ENCODE results near the gene LBR. TPM values are rescaled to one million over a fixed set of nuclear protein-coding genes. Genes with fewer than 3 reads are reported as not detected.

The LBR gene
- total and polyA plus RNA-seq, 2 experiments from 2014 or later = 50.6 to 91.3 TPM

- H2AFZ ChIP-seq = no peak overlapping the region
- TF ChIP-seq, protein P1, sequence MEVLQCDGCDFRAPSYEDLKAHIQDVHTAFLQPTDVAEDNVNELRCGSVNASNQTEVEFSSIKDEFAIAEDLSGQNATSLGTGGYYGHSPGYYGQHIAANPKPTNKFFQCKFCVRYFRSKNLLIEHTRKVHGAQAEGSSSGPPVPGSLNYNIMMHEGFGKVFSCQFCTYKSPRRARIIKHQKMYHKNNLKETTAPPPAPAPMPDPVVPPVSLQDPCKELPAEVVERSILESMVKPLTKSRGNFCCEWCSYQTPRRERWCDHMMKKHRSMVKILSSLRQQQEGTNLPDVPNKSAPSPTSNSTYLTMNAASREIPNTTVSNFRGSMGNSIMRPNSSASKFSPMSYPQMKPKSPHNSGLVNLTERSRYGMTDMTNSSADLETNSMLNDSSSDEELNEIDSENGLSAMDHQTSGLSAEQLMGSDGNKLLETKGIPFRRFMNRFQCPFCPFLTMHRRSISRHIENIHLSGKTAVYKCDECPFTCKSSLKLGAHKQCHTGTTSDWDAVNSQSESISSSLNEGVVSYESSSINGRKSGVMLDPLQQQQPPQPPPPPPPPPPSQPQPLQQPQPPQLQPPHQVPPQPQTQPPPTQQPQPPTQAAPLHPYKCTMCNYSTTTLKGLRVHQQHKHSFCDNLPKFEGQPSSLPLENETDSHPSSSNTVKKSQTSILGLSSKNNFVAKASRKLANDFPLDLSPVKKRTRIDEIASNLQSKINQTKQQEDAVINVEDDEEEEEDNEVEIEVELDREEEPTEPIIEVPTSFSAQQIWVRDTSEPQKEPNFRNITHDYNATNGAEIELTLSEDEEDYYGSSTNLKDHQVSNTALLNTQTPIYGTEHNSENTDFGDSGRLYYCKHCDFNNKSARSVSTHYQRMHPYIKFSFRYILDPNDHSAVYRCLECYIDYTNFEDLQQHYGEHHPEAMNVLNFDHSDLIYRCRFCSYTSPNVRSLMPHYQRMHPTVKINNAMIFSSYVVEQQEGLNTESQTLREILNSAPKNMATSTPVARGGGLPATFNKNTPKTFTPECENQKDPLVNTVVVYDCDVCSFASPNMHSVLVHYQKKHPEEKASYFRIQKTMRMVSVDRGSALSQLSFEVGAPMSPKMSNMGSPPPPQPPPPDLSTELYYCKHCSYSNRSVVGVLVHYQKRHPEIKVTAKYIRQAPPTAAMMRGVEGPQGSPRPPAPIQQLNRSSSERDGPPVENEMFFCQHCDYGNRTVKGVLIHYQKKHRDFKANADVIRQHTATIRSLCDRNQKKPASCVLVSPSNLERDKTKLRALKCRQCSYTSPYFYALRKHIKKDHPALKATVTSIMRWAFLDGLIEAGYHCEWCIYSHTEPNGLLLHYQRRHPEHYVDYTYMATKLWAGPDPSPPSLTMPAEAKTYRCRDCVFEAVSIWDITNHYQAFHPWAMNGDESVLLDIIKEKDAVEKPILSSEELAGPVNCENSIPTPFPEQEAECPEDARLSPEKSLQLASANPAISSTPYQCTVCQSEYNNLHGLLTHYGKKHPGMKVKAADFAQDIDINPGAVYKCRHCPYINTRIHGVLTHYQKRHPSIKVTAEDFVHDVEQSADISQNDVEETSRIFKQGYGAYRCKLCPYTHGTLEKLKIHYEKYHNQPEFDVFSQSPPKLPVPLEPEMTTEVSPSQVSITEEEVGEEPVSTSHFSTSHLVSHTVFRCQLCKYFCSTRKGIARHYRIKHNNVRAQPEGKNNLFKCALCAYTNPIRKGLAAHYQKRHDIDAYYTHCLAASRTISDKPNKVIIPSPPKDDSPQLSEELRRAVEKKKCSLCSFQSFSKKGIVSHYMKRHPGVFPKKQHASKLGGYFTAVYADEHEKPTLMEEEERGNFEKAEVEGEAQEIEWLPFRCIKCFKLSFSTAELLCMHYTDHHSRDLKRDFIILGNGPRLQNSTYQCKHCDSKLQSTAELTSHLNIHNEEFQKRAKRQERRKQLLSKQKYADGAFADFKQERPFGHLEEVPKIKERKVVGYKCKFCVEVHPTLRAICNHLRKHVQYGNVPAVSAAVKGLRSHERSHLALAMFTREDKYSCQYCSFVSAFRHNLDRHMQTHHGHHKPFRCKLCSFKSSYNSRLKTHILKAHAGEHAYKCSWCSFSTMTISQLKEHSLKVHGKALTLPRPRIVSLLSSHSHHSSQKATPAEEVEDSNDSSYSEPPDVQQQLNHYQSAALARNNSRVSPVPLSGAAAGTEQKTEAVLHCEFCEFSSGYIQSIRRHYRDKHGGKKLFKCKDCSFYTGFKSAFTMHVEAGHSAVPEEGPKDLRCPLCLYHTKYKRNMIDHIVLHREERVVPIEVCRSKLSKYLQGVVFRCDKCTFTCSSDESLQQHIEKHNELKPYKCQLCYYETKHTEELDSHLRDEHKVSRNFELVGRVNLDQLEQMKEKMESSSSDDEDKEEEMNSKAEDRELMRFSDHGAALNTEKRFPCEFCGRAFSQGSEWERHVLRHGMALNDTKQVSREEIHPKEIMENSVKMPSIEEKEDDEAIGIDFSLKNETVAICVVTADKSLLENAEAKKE (CRISPR knock-in tag; IDR thresholded peaks at IDR 0.05) = no peak
- TF ChIP-seq CREB1 (CRISPR knock-in tag; IDR thresholded peaks at IDR 0.05; ENCODE audit: low read depth) (no peak), ZNF114 (CRISPR knock-in tag; IDR thresholded peaks at IDR 0.05) (no peak), ZNF331 (CRISPR knock-in tag; IDR thresholded peaks at IDR 0.05; ENCODE audit: low read depth) (no peak), NANOG (IDR thresholded peaks at IDR 0.05; ENCODE audit: borderline replicate concordance) (no peak), ETS1 (IDR thresholded peaks at IDR 0.05) (no peak), POLR2AphosphoS5 (IDR thresholded peaks at IDR 0.05; ENCODE audit: low read depth) (no peak), JUNB (IDR thresholded peaks at IDR 0.05; ENCODE audit: unreplicated experiment) (no peak)
- TF ChIP-seq, protein P2, sequence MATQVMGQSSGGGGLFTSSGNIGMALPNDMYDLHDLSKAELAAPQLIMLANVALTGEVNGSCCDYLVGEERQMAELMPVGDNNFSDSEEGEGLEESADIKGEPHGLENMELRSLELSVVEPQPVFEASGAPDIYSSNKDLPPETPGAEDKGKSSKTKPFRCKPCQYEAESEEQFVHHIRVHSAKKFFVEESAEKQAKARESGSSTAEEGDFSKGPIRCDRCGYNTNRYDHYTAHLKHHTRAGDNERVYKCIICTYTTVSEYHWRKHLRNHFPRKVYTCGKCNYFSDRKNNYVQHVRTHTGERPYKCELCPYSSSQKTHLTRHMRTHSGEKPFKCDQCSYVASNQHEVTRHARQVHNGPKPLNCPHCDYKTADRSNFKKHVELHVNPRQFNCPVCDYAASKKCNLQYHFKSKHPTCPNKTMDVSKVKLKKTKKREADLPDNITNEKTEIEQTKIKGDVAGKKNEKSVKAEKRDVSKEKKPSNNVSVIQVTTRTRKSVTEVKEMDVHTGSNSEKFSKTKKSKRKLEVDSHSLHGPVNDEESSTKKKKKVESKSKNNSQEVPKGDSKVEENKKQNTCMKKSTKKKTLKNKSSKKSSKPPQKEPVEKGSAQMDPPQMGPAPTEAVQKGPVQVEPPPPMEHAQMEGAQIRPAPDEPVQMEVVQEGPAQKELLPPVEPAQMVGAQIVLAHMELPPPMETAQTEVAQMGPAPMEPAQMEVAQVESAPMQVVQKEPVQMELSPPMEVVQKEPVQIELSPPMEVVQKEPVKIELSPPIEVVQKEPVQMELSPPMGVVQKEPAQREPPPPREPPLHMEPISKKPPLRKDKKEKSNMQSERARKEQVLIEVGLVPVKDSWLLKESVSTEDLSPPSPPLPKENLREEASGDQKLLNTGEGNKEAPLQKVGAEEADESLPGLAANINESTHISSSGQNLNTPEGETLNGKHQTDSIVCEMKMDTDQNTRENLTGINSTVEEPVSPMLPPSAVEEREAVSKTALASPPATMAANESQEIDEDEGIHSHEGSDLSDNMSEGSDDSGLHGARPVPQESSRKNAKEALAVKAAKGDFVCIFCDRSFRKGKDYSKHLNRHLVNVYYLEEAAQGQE (IDR thresholded peaks at IDR 0.05; ENCODE audit: unreplicated experiment) = no peak
- H3K9me2 ChIP-seq (ENCODE audit: insufficient read depth) = no peaks in the 10 kb centered on the region
- peaks cover 30% of the 10 kb centered on the region; the same call in 2 of the 3 replicates for H3K9me3 Mint-ChIP-seq
- H3K36me3 Mint-ChIP-seq (ENCODE audit: low read depth) = peaks cover 20% of the 10 kb centered on the region; the same call in 2 of the 3 replicates
- no peak overlapping the region for H3K4me3 ChIP-seq
- peaks cover 27% of the 10 kb centered on the region for H3K27me3 Mint-ChIP-seq (ENCODE audit: insufficient read depth, low read depth, poor library complexity)
- H3K4me1 ChIP-seq (ENCODE audit: insufficient read depth) = peaks cover 29% of the 10 kb centered on the region
- peaks cover 9% of the 10 kb centered on the region; the same call in 1 of the 2 replicates for H3F3A ChIP-seq (replicated peaks; ENCODE audit: low read depth)
- H3K27ac Mint-ChIP-seq = no peak overlapping the region
- H3K27me3 ChIP-seq (ENCODE audit: insufficient read depth) = peaks cover 26% of the 10 kb centered on the region
- no peak overlapping the region for H3K4me3 Mint-ChIP-seq
- H3K79me2 ChIP-seq (replicated peaks; ENCODE audit: insufficient read depth) = peaks cover 22% of the 10 kb centered on the region
- peak overlapping the region; percentile 4; the same call in 1 of the 2 replicates for H3K4me2 ChIP-seq
- peaks cover 29% of the 10 kb centered on the region for H3K4me1 Mint-ChIP-seq
- no peak for ATAC-seq
- no peak for DNase-seq (ENCODE audit: low spot score)
- H3K27ac ChIP-seq (ENCODE audit: low read depth) = no peak overlapping the region
- no peaks in the 10 kb centered on the region for H3K36me3 ChIP-seq (ENCODE audit: insufficient read depth)
- peaks cover 19% of the 10 kb centered on the region for H4K20me1 ChIP-seq (replicated peaks; ENCODE audit: insufficient read depth)
Measured at GRCh38 chr1:225430301-225430700, 2.5 kb upstream of the LBR start.

Data from GM23338 (cell line).